ENCODE results near the gene CFAP74.

DNA sequence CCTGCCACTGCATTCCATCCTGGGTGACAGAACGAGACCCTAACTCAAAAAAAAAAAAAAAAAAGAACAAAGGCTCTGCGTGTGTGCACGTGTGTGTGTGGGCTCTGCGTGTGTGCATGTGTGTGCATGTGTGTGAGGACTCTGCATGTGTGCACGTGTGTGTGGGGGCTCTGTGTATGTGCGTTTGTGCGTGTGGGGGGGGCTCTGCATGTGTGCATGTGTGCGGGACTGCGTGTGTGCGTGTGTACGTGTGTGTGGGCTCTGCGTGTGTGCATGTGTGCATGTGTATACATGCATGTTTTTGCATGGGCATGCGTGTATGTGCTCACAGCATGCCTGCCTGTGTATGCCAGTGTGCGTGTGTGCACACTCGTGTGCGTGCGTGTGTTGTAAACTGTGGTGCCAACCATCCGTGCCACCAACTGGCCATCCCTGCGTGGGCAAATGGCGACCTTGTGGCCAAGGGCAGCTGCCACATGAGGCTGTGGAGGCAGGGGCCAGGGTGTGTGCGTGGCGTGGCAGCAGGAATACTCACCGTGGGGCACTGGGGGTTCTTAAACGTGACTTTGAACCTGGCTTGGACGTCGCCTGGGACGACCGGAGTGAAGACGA, 57.7 kb downstream of the CFAP74 start:
- TF ChIP-seq POLR2A (IDR thresholded peaks at IDR 0.05), result no peak
- TF ChIP-seq, protein P1, sequence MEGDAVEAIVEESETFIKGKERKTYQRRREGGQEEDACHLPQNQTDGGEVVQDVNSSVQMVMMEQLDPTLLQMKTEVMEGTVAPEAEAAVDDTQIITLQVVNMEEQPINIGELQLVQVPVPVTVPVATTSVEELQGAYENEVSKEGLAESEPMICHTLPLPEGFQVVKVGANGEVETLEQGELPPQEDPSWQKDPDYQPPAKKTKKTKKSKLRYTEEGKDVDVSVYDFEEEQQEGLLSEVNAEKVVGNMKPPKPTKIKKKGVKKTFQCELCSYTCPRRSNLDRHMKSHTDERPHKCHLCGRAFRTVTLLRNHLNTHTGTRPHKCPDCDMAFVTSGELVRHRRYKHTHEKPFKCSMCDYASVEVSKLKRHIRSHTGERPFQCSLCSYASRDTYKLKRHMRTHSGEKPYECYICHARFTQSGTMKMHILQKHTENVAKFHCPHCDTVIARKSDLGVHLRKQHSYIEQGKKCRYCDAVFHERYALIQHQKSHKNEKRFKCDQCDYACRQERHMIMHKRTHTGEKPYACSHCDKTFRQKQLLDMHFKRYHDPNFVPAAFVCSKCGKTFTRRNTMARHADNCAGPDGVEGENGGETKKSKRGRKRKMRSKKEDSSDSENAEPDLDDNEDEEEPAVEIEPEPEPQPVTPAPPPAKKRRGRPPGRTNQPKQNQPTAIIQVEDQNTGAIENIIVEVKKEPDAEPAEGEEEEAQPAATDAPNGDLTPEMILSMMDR (IDR thresholded peaks at IDR 0.05), result no peak
